Nephron (organoid): ENCODE measurements around the gene FLG2.

Experiments
- H3K27ac Mint-ChIP-seq, 3 experiments: 2 replicates each; pipeline ENCODE4 v1.8.0; 2020; ENCODE audit warnings: mixed read lengths in 3 of 3, mild to moderate bottlenecking in 2 of 3, moderate library complexity in 1 of 3
- H3K27me3 Mint-ChIP-seq: 2 replicates; pipeline ENCODE4 v1.8.0; 2021; ENCODE audit warnings: low read depth, mild to moderate bottlenecking, moderate library complexity, mixed read lengths
- H3K36me3 Mint-ChIP-seq: 2 replicates; pipeline ENCODE4 v1.8.0; 2020; ENCODE audit warnings: low read depth, mixed read lengths
- H3K4me1 Mint-ChIP-seq: 2 replicates; pipeline ENCODE4 v1.8.0; 2020; ENCODE audit warnings: mixed read lengths
- H3K4me3 Mint-ChIP-seq, 3 experiments: 2 replicates each; pipeline ENCODE4 v1.8.0; 2020; ENCODE audit warnings: mild to moderate bottlenecking in 3 of 3, mixed read lengths in 3 of 3, moderate library complexity in 2 of 3
- H3K9me3 Mint-ChIP-seq: 2 replicates; pipeline ENCODE4 v1.8.0; 2020; ENCODE audit warnings: mixed read lengths
- TF ChIP-seq, protein P1 (sequence below), 3 experiments: fragments of 200-600 bp; sonication (generic); IDR thresholded peaks; one replicate each; pipeline ENCODE4 v1.5.0; 2021; ENCODE audit warnings: antibody characterized with exemption in 3 of 3; ENCODE audit not compliant: unreplicated experiment in 3 of 3

FLG2 gene

DNA sequence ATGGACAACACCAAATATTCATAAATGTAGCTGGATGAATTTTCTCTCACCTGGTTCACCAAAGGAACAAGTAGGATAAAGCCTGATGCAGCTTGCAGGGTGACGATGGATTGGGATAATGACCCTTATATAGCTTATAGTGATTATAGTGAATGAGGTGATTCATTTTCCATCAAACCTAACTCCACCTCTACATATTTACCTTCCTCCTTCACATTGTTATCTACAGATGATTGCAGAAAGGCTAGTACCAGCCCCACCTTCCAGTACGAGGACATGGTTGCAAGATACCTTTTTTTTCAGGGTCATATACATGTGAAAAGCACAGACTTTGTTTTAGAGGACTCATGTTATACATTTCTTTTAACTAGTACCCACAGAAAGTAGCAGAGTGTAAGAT lies at the start of gene FLG2:
TSS of gene FLG2 (minus strand) at position 101 of the 400 bp plus-strand sequence. CDS start 1,122 bp downstream, outside the sequence.
- Mint-ChIP-seq H3K27ac (no peak within 1 kb of the TSS), H3K4me1 (no peaks in the 10 kb centered on the region), H3K27me3 (no peaks in the 10 kb centered on the region), H3K4me3 (no peak within 1 kb of the TSS), H3K36me3 (no peaks in the 10 kb centered on the region), H3K9me3 (peaks cover 32% of the 10 kb centered on the region)
- TF ChIP-seq, protein P1, sequence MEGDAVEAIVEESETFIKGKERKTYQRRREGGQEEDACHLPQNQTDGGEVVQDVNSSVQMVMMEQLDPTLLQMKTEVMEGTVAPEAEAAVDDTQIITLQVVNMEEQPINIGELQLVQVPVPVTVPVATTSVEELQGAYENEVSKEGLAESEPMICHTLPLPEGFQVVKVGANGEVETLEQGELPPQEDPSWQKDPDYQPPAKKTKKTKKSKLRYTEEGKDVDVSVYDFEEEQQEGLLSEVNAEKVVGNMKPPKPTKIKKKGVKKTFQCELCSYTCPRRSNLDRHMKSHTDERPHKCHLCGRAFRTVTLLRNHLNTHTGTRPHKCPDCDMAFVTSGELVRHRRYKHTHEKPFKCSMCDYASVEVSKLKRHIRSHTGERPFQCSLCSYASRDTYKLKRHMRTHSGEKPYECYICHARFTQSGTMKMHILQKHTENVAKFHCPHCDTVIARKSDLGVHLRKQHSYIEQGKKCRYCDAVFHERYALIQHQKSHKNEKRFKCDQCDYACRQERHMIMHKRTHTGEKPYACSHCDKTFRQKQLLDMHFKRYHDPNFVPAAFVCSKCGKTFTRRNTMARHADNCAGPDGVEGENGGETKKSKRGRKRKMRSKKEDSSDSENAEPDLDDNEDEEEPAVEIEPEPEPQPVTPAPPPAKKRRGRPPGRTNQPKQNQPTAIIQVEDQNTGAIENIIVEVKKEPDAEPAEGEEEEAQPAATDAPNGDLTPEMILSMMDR (IDR thresholded peaks at IDR 0.05; ENCODE audit: unreplicated experiment in 3 of 3), result no peak

DNA sequence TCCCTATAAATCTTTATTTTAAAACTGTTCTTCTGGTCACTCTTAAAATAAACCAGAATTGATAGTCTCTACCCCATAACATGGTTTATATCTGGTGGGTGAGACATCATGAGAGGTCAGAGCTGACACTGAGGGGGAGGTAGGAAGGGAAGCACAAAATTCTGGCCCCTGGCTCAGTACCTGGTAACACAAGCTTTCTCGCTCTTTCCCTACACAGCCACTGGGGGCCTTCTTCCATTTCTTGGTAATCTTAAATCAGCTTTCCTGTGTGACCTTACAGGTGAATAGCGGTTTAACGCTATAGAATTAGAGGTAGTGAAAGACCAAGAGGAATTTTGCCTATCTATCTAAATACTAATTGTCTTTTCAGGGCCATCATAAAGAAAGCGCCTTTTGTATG lies 48.9 kb upstream of the FLG2 start:
- Mint-ChIP-seq H3K36me3 (no peaks in the 10 kb centered on the region), H3K27ac (no peak overlapping the region), H3K9me3 (peaks cover 46% of the 10 kb centered on the region), H3K4me1 (no peaks in the 10 kb centered on the region), H3K27me3 (no peaks in the 10 kb centered on the region), H3K4me3 (no peak overlapping the region)
- TF ChIP-seq, protein P1 (IDR thresholded peaks at IDR 0.05; ENCODE audit: unreplicated experiment in 3 of 3), result no peak

DNA sequence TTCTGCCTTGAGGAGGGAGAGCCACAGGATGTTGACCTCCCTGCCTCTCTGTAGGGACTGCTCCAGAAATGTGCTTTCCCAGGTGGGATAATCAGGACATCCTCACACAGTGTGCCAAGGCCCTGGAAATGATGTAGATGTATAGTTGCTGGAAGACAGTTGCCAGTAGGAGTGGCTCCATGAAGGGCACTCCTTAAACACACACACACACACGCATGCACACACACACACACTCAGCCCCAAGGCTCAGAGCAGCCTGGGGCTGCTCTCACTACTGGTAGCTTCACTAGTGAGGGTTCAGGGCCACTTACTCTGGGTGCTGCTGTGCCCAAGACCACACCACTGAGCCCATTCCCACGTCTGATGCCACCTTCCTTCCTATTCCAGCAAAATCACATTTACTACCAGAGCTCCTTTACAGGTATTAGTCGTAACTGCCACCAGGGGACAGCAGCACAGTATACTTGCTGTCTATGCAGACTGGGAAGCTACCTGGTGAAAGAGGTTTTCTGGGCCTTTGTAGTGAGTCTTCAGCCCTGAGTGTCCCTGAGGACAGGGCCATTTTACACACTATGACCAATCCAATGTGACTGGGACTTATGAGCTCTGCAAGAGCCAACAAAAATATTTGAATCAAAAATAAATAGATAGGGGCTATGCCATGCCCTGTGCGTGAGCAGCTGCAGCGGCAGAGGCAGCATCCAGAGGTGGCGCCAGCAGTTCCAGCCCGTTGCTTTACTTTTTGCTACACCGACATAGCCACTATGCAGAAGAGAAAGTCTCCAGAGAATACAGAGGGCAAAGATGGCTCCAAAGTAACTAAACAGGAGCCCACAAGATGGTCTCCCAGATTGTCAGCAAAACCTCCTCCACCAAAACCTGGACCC lies 39.2 kb upstream of the FLG2 start:
- Mint-ChIP-seq H3K36me3 (no peaks in the 10 kb centered on the region), H3K4me3 (no peak overlapping the region), H3K4me1 (no peaks in the 10 kb centered on the region), H3K9me3 (peaks cover 16% of the 10 kb centered on the region), H3K27me3 (no peaks in the 10 kb centered on the region), H3K27ac (no peak overlapping the region)
- TF ChIP-seq, protein P1 (IDR thresholded peaks at IDR 0.05; ENCODE audit: unreplicated experiment in 3 of 3), result no peak

DNA sequence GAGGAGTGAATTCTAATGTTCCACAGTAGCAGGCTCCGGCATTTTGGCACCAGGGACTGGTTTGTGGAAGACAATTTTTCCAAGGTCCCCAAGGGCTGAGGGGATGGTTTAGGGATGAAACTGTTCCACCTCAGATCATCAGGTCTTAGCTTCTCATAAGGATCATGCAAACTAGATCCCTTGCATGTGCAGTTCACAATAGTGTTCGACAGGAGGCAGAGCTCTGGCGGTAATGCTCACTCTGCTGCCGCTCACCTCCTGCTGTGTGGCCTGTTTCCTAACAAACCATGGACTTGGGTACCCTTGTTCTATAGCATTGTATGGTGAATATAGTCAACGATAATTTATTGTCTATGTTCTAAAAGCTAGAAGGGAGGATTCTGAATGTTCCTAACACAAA lies 37.7 kb upstream of the FLG2 start:
- Mint-ChIP-seq H3K27me3 (no peaks in the 10 kb centered on the region), H3K9me3 (peaks cover 19% of the 10 kb centered on the region), H3K36me3 (no peaks in the 10 kb centered on the region), H3K27ac (no peak overlapping the region), H3K4me1 (no peaks in the 10 kb centered on the region), H3K4me3 (no peak overlapping the region)
- TF ChIP-seq, protein P1 (IDR thresholded peaks at IDR 0.05; ENCODE audit: unreplicated experiment in 3 of 3), result no peak

DNA sequence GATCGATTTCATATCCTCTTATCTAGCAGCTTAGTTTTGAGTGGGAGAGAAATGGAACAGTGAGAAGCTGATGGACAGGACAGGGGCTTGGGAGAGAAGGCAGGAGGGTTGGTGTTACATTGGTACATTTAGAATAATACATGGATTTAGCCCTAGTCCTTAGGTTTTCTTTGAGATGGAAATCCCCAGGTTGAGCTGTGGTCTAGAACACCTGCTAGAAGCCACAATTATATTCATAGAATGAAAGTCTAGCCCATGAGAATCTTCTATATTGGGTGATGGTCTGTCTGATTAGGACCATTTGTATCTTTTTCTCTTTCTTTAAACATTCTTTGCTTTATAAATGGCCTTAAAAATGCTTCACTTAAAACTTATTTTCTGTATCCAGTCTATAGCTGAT lies 34.3 kb upstream of the FLG2 start:
- Mint-ChIP-seq H3K9me3 (peaks cover 26% of the 10 kb centered on the region), H3K27me3 (no peaks in the 10 kb centered on the region), H3K4me3 (no peak overlapping the region), H3K4me1 (no peaks in the 10 kb centered on the region), H3K27ac (no peak overlapping the region), H3K36me3 (no peaks in the 10 kb centered on the region)
- TF ChIP-seq, protein P1 (IDR thresholded peaks at IDR 0.05; ENCODE audit: unreplicated experiment in 3 of 3), result no peak

DNA sequence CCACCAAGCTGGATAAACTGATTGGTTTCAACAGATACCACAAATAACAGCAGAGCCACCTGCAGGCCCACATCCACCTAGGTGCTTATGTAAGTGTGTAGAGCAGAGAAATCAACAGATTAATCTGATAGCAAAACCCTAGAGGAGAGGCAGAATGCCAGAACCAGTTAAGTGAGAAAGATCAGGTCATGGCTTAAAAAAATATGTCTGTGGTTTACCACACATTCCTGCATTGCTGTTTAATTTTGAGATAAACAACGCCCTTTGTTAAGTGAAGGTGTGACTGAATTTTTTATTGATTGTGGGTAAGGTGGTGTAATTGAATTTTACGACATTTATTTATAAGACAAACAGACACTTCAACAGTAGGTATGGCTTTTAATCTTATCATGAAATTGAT lies 33.1 kb upstream of the FLG2 start:
- no peak overlapping the region for H3K27ac Mint-ChIP-seq
- TF ChIP-seq, protein P1 (IDR thresholded peaks at IDR 0.05; ENCODE audit: unreplicated experiment in 3 of 3), result no peak
- peaks cover 31% of the 10 kb centered on the region for H3K9me3 Mint-ChIP-seq
- no peak overlapping the region for H3K4me3 Mint-ChIP-seq
- no peaks in the 10 kb centered on the region for H3K27me3 Mint-ChIP-seq
- H3K36me3 Mint-ChIP-seq, result no peaks in the 10 kb centered on the region
- no peaks in the 10 kb centered on the region for H3K4me1 Mint-ChIP-seq
